Iris pigment epithelial cell (primary cell): ENCODE results near the gene LTBP1.

Source experiments
- DNase-seq: peaks from one replicate; pipeline ENCODE4 v3.0.0-alpha.2; 2011; ENCODE audit warnings: low read depth

LTBP1 gene

GRCh38 chr2:33011373-33011772 lies 64.6 kb downstream of the LTBP1 start:
- DNase-seq = no peak

- DNase-seq = peak; percentile 21
Measured at GRCh38 chr2:33011941-33012340, 65.2 kb downstream of the LTBP1 start.

- DNase-seq = peak; percentile 59
Measured at GRCh38 chr2:33013684-33014110, 66.9 kb downstream of the LTBP1 start.

GRCh38 chr2:33014268-33014667 lies 67.5 kb downstream of the LTBP1 start:
- DNase-seq = no peak

- peak; percentile 84 for DNase-seq
Measured at GRCh38 chr2:33015421-33016142, 68.8 kb downstream of the LTBP1 start.

- no peak for DNase-seq
Measured at GRCh38 chr2:33018271-33018670, 71.5 kb downstream of the LTBP1 start.

- DNase-seq = no peak
Measured at GRCh38 chr2:33019796-33020195, 73.0 kb downstream of the LTBP1 start.

- no peak for DNase-seq
Measured at GRCh38 chr2:33020883-33021282, 74.1 kb downstream of the LTBP1 start.

GRCh38 chr2:33021542-33022227 lies 74.9 kb downstream of the LTBP1 start:
- peak; percentile 79 for DNase-seq

GRCh38 chr2:33022395-33022985 lies 75.7 kb downstream of the LTBP1 start:
- DNase-seq = no peak

- DNase-seq = peak; percentile 94
Measured at GRCh38 chr2:33022989-33023727, 76.4 kb downstream of the LTBP1 start.

- no peak for DNase-seq
Measured at GRCh38 chr2:33023728-33024500, 77.2 kb downstream of the LTBP1 start.

- no peak for DNase-seq
Measured at GRCh38 chr2:33024758-33025157, 78.0 kb downstream of the LTBP1 start.

GRCh38 chr2:33029459-33029858 lies 82.7 kb downstream of the LTBP1 start:
- no peak for DNase-seq

GRCh38 chr2:33029926-33030325 lies 83.2 kb downstream of the LTBP1 start:
- no peak for DNase-seq

- DNase-seq = no peak
Measured at GRCh38 chr2:33030326-33030725, 83.6 kb downstream of the LTBP1 start.

- DNase-seq = no peak
Measured at GRCh38 chr2:33032245-33032644, 85.5 kb downstream of the LTBP1 start.

- DNase-seq = peak; percentile 61
Measured at GRCh38 chr2:33033606-33034081, 86.9 kb downstream of the LTBP1 start.

GRCh38 chr2:33034784-33035183 lies 88.0 kb downstream of the LTBP1 start:
- peak; percentile 34 for DNase-seq

- DNase-seq = no peak
Measured at GRCh38 chr2:33038230-33038629, 91.5 kb downstream of the LTBP1 start.

- no peak for DNase-seq
Measured at GRCh38 chr2:33038799-33039198, 92.0 kb downstream of the LTBP1 start.

- DNase-seq = no peak
Measured at GRCh38 chr2:33040541-33040940, 93.8 kb downstream of the LTBP1 start.
